Measurements from ENCODE around the gene RGS14.

Gene RGS14

DNA sequence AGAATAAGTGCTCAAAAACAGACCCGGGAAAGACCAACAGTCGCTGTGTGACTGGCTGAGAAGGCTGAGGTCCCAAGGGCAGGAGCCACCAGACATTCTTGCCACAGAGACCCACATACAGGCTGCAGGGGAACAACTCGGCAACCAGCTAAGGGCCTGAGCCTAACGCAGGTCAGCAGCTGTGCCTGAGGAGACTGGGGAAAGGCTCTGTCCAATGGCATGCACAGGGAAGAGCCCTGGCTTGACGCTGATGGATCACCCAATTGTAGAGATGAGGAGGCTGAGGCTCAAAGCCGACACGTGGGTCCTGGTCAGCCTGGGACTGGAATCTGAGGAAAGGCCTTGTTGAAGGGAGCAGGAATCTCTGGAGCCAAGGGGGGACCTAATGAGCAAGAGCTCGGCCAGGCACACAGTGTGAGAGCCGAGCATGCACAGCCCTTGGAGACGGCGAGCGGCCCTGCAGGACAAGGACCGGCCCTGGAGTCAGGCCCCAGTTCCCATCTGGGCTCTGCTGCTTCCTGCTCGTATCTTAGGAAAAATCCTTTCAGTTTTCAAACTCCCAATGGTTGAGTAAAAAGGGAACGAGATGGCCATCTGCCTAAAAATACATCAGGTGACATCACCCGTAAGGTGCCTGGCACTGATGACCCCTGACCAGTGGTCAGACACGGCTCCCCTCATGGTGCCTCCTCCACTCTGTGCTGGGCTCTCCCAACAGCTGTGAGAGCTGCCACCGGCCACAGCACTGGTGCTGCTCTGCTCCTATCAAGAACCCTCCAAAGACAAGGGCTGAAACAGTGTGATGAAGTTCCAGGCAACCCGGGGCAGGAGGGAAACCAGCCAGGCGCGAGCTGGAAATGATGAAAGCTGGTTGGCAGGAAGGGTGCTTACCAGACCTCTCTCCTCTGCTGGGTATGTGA lies 22.7 kb upstream of the RGS14 start:
- Histone ChIP-seq H3K4me1 (ENCODE audit: low read depth, poor library complexity, severe bottlenecking) (no peaks in the 10 kb centered on the region), H3K36me3 (ENCODE audit: insufficient read depth) (no peaks in the 10 kb centered on the region), H3K4me2 (no peak overlapping the region), H3K9ac (no peak overlapping the region), H3K79me2 (ENCODE audit: insufficient read depth, low read depth) (no peaks in the 10 kb centered on the region; the same call in 1 of the 2 replicates), H3K27me3 (ENCODE audit: insufficient read depth, low read depth) (no peaks in the 10 kb centered on the region), H3K27ac (no peak overlapping the region), H4K20me1 (ENCODE audit: insufficient read depth) (no peaks in the 10 kb centered on the region), H3K4me3 (IDR thresholded peaks at IDR 0.05; ENCODE audit: insufficient read depth, low read depth, low read length) (no peak overlapping the region), H2AFZ (ENCODE audit: low read depth) (no peak overlapping the region)
- TF ChIP-seq CTCF (conservative IDR thresholded peaks at IDR 0.05; ENCODE audit: low read depth, low read length) = no peak

GRCh38 chr5:177335701-177336065 lies 22.0 kb upstream of the RGS14 start:
- Histone ChIP-seq H3K36me3 (ENCODE audit: insufficient read depth) (no peaks in the 10 kb centered on the region), H3K9ac (no peak overlapping the region), H3K4me3 (IDR thresholded peaks at IDR 0.05; ENCODE audit: insufficient read depth, low read depth, low read length) (no peak overlapping the region), H3K4me1 (ENCODE audit: low read depth, poor library complexity, severe bottlenecking) (no peaks in the 10 kb centered on the region), H2AFZ (ENCODE audit: low read depth) (no peak overlapping the region), H3K79me2 (ENCODE audit: insufficient read depth, low read depth) (no peaks in the 10 kb centered on the region; the same call in 1 of the 2 replicates), H3K27ac (no peak overlapping the region), H3K4me2 (no peak overlapping the region), H4K20me1 (ENCODE audit: insufficient read depth) (no peaks in the 10 kb centered on the region), H3K27me3 (ENCODE audit: insufficient read depth, low read depth) (no peaks in the 10 kb centered on the region)
- TF ChIP-seq CTCF (conservative IDR thresholded peaks at IDR 0.05; ENCODE audit: low read depth, low read length) = no peak

DNA sequence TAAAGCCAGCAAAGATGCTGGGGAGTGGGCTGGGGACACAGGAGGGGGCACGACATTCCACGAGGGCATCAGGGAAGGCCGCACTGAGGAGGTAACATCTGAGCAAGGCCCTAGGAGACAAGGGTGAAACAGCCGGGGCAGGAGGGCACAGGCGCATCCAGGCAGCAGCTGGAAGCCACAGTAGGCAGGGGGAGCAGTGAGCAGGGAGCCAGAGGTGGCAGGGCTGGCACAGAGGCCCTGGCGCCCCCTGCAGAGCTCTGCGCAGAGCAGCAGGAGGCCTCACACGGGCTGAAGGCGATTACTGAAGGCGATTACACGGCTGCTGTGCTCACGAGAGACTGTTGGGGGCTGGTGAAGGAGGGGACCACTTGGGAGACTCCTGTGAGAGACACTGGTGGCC lies 21.6 kb upstream of the RGS14 start:
- Histone ChIP-seq H3K4me3 (IDR thresholded peaks at IDR 0.05; ENCODE audit: insufficient read depth, low read depth, low read length) (no peak overlapping the region), H3K9ac (no peak overlapping the region), H3K36me3 (ENCODE audit: insufficient read depth) (no peaks in the 10 kb centered on the region), H2AFZ (ENCODE audit: low read depth) (no peak overlapping the region), H3K79me2 (ENCODE audit: insufficient read depth, low read depth) (no peaks in the 10 kb centered on the region; the same call in 1 of the 2 replicates), H3K4me2 (no peak overlapping the region), H3K27me3 (ENCODE audit: insufficient read depth, low read depth) (no peaks in the 10 kb centered on the region), H3K27ac (no peak overlapping the region), H3K4me1 (ENCODE audit: low read depth, poor library complexity, severe bottlenecking) (no peaks in the 10 kb centered on the region), H4K20me1 (ENCODE audit: insufficient read depth) (no peaks in the 10 kb centered on the region)
- TF ChIP-seq CTCF (conservative IDR thresholded peaks at IDR 0.05; ENCODE audit: low read depth, low read length) = peak; percentile 29; the same call in 1 of the 2 replicates

GRCh38 chr5:177336603-177337494 lies 20.9 kb upstream of the RGS14 start:
- no peaks in the 10 kb centered on the region for H3K27me3 ChIP-seq (ENCODE audit: insufficient read depth, low read depth)
- H3K36me3 ChIP-seq (ENCODE audit: insufficient read depth) = no peaks in the 10 kb centered on the region
- no peaks in the 10 kb centered on the region for H4K20me1 ChIP-seq (ENCODE audit: insufficient read depth)
- H3K4me3 ChIP-seq (IDR thresholded peaks at IDR 0.05; ENCODE audit: insufficient read depth, low read depth, low read length) = no peak overlapping the region
- no peak overlapping the region for H3K9ac ChIP-seq
- no peaks in the 10 kb centered on the region; the same call in 1 of the 2 replicates for H3K79me2 ChIP-seq (ENCODE audit: insufficient read depth, low read depth)
- H3K4me1 ChIP-seq (ENCODE audit: low read depth, poor library complexity, severe bottlenecking) = no peaks in the 10 kb centered on the region
- no peak overlapping the region for H3K4me2 ChIP-seq
- no peak for TF ChIP-seq CTCF (conservative IDR thresholded peaks at IDR 0.05; ENCODE audit: low read depth, low read length)
- no peak overlapping the region for H3K27ac ChIP-seq
- no peak overlapping the region for H2AFZ ChIP-seq (ENCODE audit: low read depth)

All from KMS-11 (cell line).